GM18868 (cell line): ENCODE measurements around the gene TNFRSF21.
"Not testable (repeated sequence)": the region's sequence is repeated elsewhere in the genome, so short reads cannot be mapped to it uniquely, and the experiment has no call there.

Source experiments
- ATAC-seq: cut with Tn5 transposase; IDR thresholded peaks from one replicate; pipeline ENCODE4 v1.9.1; 2021; ENCODE audit warnings: mild to moderate bottlenecking, moderate library complexity; ENCODE audit not compliant: unreplicated experiment

TNFRSF21 gene, protein sequence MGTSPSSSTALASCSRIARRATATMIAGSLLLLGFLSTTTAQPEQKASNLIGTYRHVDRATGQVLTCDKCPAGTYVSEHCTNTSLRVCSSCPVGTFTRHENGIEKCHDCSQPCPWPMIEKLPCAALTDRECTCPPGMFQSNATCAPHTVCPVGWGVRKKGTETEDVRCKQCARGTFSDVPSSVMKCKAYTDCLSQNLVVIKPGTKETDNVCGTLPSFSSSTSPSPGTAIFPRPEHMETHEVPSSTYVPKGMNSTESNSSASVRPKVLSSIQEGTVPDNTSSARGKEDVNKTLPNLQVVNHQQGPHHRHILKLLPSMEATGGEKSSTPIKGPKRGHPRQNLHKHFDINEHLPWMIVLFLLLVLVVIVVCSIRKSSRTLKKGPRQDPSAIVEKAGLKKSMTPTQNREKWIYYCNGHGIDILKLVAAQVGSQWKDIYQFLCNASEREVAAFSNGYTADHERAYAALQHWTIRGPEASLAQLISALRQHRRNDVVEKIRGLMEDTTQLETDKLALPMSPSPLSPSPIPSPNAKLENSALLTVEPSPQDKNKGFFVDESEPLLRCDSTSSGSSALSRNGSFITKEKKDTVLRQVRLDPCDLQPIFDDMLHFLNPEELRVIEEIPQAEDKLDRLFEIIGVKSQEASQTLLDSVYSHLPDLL

DNA sequence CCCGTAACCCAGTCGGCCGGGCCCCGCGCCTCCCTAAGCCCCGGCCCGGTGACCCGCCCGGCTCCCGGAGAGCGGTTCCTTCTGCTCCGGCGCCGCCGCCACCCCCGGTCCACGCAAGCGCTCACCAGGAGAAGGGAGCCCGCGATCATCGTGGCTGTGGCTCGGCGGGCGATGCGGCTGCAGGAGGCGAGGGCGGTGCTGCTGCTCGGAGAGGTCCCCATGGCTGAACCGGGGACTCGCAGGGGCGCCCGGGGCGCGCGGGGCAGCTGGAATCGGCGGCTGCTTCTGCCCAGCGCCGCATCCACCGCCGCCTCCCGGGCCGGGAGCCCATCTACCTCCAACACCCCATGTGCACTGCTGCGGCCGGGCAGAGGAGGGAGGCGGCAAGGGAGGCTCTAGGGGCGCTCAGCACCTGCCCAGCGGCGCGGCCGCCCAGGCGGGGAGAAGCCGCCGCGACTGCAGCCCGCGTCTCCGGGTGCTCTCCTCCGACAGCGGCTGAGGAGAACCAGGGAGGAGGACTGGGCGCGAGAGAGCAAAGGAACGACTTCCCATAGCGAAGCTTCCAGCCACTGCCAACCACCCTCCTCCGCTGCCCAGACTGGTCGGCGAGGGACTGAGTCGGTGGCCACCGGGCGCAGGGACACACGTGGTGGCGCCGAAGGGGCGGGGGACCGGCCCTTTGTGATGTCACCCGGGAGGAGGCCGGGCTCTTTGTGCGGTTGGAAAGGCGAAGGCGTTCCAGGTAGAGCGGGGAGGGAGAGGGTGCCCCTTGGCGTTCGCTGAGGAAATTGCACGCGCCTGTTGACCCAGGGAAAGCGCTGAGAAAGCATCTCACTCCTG is at the start of gene TNFRSF21:
Gene TNFRSF21, minus strand, starts transcription at position 615 of the 840 bp plus-strand sequence. Its CDS starts 394 bp downstream, at position 221.
- ATAC-seq: peak; percentile 99

DNA sequence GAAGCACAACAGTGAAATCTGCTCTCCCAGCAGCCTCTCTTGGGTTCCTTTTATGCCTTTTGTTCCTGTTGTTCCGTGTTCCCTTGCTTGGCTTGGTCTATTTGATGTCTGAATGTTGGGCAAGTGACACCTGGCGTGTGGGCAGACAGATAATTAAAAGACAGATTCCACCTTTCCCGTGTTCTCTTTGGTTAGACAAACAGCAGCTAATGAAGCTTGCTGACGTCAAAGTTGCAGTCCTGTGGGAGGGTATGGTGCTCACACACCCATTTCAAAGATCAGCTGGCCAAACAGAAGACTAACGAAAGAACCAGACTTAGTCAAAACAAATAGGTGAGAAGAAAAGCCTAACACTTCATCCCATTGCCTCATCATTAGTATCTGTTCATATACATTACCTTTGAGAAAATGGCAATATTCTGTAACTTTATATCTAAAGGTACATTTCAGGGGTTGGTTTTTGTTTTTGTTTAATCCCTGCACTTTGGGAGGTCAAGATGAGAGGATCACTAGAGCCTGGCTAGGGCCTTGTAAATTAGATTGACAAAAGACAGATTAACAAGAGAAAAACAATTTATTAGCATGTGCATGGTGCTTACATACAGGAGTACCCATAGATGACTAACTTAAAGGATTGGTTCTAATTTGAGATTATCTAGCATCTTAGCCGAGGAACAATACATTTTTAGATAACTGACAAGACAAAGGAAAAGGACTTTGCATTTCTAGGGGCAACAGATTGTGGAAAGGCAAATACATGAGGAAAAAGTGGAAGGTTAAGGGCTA is 48.9 kb upstream of the TNFRSF21 start:
- peak; percentile 61 for ATAC-seq

DNA sequence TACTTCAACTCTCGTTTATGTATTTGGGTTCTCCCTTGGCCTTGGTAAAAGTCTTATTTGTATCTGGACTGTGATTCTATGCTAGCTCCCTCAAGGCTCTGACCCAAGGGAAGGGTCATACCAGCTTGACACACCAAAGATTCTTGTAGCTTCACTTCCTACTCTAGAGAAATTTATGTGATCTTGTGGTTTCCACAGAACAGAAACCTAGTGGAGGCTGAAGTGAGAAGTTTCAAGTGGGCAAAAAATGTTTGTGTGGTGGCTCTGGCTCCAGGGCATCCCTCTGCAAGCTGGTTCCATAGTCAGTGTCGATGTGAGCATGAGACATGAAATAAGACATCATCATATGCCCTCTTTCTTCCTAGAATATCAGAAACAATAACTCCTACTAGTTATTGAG is 48.1 kb upstream of the TNFRSF21 start:
- peak; percentile 64 for ATAC-seq

DNA sequence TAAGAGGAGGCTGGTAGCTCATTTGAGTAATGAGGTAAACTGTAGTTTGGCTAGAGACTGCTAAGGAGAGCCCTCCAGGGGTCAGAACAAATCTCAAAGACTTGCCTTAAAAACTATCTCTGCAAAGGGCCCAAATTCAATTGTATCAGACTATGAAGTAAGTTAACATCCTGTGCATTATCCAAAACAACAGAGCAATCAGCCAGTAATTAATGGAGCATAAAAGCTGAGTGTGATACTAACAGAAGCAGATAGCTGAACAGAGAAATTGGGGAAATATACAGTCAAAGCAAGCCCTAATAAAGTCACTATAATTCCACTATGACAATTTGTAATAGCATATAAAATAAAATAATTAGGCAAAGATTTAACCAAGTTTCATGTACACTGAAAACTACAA is 45.8 kb upstream of the TNFRSF21 start:
- ATAC-seq: no peak

DNA sequence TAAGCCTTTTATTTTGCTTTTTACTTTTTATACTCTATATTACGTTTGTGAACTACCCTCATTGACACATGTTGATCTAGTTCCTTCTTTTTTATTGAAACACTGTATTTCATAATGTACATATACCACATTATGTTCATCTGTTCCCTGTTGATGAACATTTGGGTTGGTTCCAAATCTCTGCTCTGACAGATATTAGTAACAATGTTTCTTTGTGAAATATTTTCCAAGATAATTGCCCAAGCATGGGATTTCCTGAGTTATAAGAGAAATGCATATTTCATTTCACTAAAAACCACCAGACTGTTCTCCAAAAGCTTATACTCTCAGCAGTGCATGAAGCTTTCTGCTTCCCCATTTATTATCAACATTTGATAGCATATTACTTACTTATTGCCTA is 44.2 kb upstream of the TNFRSF21 start:
- no peak for ATAC-seq

DNA sequence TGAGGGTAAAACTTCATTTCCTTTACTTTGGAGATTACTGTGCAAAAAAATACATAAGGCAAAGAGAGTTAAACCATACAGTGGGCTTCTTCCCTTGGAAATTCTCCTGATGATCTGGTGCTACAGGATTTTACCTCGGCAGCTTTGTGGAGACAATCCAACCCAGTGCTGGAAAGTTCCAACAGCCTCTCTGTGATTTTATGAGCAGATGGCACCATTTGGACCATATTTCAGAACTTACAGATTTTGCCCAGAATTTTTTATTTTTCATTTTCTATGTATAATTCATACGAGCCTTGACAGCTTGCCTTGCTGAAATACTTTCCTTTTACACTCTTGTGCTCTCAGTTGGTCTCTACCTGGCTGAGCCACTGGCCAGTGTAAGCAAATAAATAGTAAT is 43.3 kb upstream of the TNFRSF21 start:
- ATAC-seq: no peak

DNA sequence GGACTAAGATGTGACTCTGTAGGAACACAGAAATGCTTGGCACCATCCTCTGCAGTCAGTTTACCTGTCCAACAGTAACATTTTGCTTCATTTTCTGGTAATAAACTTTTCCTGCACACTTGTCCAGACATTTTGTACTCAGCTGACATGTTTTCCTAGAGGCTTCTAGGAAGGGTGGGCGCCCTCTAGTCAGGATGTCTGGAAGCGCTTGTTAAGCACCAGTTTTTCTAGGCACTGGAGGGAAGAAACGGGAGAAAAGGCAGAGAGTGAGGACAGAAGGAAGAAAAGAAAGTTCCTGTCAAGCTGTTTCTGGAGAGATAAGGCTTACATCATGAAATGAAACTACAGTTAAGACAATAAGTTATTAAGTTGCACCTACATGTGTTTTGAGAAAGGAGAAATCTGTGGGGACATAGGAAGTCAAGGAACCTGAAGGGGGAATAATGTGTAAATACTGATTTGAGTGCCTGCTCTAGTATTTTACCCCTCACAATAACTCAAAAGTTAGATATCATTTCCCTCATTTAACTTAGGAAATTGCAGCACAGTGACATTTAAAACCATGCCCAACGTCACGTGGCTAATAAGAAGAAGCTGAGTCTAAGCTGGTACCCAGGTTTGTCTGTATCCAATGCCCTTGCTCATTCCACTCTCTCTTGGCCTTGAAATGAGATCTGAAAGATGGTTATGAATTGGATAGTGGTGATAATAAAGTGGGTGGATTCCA is 42.7 kb upstream of the TNFRSF21 start:
- no peak for ATAC-seq

DNA sequence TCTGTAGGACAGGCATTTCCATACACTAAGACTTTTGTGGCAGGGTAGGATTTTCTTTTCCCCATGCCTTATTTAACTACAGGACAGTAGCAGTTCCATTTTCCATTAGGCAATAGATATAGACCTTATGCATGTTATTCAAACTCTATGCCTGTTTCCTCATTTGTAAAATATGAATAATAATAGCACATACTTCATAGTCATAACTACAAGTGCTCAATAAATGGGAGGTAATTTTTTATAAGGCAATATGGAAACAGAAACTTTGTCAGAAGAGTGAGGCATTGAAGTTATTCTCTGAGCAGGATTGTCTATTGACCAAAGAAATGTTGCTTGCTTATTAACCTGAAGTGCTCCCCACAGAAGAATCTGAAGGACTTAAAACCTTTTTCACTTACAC is 41.9 kb upstream of the TNFRSF21 start:
- ATAC-seq: no peak

DNA sequence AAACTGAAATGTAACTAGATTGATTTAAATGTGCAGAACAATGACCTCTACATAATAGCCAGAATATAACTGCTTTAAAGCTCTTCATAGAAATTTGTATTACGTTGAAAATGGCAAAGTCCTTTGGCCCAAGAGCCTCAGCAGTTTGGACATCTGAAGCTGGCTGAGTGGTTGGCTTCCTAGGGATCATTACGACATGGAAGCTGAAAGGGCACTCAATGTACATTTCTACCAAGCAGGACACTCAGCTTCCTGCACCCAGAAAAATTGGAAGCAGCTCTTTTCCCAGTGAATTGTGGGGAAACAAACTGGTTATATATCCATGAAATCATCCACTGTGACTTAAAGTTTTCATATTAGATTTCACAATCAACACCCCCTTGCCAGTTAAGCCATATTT is 40.2 kb upstream of the TNFRSF21 start:
- no peak for ATAC-seq

DNA sequence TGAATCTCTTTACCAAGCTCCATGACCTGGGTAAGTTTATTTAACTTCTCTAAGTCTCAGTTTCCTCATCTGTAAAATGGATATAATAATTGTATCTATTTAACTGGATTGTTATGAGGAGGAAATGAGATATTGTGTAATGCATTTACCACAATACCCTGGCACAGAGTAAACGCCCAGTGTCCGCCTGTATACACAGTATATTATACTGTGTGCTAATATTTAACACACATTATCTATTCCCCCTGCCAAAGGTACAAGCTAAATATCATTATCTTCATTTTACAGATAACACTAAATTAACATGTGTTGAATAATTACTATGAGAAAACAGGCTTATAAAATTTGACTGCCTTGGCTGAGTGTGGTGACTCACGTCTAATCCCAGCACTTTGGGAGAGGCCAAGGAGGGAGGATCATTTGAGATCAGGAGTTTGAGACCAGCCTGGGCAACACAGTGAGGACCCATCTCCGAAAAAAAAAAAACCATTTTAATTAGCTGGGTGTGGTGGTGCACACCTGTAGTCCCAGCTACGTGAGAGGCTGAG is 38.7 kb upstream of the TNFRSF21 start:
- no peak for ATAC-seq

DNA sequence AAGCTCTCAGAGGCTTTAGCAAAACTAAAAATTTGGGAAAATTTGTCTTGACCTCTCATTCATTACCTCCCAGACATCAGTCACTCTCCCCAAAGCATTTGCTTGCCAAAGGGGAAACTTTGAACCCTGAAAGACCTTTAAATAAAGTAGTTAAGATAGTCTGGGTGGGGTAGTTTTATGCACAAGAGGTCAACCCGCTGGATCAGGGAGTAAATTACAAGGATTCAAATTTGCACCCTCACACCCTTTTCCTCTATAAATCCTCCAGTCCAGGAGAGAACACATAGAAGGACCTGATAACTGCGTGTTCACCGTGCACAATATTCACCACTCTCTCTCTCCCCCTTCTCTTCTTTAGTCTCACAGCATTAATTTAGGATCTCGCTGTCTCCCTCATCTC is 36.1 kb upstream of the TNFRSF21 start:
- no peak for ATAC-seq

DNA sequence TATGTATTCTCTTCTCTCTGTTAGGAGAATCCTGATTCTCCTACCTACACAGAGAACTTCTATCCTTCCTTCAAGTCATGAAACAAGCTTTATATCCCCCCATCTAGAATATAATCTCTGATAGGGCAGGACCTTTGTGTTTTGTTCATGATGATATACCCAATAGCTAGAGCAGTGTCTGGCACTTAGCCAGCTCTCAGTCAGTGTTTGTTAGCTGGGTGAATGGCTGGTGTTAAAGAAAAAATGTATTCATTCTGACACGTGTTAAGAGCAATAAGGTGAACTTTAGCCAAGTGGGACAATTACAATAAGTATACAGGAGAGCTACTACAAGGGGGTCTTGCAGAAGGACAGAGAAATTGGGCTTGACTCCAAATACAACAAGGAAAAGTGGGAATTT is 34.3 kb upstream of the TNFRSF21 start:
- ATAC-seq: no peak

DNA sequence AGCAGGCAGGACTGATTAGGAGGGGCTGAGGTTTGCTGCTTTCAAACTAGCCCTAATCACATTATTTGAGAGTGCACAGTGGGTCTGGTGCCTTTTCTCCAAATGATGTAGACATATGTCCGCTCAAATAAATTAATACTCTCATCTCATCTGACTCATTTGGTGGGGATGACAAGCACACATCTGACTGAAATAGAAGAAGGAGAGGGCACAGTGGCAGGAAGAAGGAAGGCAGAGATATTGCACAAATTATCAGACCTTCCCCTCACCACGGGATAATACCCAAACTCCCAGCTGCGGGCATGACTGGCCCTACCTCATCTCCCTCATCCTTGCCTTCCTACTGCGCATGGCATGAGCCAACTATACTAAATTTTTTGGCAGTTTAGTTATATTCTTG is 33.9 kb upstream of the TNFRSF21 start:
- ATAC-seq: no peak

DNA sequence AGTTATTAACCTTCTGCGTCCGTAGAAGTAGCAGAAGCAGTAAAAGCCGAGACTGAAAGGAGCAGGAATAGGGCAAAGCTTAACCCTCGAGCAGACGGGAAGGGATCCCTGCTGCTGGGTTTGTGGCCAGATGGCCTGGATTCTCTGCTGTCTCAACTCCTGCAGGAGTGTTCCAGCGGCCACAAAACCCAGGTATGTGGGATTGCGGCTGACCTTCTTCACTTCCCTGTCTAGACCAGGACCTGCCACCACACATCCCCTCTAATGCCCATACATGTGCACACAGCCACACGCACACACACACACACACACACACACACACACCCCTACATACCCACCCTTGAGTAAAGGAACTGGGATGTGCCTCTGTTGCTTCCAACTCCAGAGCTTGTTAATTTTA is 33.1 kb upstream of the TNFRSF21 start:
- ATAC-seq: no peak

DNA sequence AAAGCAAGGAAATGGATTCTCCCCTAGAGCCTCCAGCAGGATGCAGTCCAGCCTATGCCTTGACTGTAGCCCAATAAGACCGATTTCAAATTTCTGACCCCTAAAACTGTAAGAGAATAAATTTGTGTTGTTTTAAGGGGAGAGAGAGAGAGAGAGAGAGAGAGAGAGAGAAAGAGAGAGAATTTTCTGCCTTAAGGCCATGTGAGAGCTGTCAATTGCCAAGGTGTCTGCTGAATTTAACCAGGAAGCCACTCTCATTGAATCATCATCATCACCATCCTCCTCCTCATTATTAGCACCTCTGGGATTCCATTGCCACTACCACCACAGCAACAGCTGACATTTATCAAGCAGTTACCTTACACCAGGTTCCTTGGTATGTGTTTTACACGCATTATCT is 27.8 kb upstream of the TNFRSF21 start:
- no peak for ATAC-seq

DNA sequence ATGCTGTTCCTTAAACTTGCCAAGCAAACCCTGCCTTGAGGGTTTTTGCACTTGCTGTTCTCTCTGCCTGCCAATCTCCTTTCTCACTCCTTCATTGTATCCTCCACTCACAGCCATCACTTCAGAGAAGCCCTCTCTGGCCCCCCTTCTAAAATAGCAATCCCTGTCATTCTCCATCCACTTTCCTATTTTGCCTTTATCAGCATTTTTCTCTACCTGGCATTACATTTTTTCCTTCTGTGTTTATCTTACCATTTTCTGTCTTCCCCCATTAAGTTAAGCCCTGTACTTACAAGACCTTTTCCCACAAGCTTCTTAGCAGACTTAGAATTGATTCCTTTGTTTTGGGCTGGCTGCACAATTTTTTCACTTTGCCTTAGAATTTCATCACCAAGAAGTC is 26.6 kb upstream of the TNFRSF21 start:
- ATAC-seq: no peak

DNA sequence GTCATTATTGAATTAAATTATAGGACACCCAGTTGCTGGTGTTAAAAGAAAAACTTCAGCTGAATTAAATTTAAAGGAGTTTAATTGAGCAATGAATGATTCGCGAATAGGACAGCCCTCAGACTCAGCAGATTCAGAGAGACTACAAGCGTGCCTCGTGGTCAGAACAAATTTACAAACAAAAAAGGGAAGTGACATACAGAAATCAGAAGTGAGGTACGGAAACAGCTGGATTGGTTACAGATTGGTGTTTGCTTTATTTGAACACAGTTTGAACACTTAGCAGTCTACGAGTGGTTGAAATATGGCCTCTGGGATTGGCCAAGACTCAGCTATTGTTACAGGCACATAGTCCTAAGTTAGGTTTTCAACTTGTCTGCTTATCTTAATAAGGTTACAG is 25.8 kb upstream of the TNFRSF21 start:
- peak; percentile 95 for ATAC-seq

DNA sequence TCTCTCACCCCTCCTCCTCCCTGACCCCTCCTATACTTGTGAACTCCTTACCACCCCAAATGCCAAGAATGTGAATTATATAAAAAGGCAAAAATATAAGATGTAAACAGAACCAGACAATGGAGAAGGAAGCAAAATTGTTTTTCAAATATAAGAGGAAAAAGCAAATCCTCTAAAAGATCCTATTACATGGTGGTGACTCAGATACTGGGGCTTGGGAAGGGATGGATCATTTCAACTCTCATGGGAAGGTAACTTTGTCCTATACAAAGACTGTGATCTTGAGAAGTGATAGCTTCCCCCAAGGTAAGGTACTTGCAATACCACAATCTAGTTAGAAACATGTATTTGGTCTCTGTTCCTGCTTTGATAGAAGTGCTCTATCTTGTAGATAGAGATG is 24.6 kb upstream of the TNFRSF21 start:
- ATAC-seq: no peak

DNA sequence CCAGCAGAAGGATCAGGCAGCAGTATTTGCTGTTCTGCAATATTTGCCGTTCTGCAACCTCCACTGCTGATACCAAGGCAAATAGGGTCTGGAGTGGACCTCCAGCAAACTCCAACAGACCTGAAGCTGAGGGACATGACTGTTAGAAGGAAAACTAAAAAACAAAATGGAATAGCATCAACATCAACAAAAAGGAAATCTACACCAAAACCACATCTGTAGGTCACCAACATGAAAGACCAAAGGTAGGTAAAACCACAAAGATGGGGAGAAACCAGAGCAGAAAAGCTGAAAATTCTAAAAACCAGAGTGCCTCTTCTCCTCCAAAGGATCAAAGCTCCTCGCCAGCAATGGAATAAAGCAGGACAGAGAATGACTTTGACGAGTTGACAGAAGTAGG is 18.9 kb upstream of the TNFRSF21 start:
- not testable (repeated sequence) for ATAC-seq

DNA sequence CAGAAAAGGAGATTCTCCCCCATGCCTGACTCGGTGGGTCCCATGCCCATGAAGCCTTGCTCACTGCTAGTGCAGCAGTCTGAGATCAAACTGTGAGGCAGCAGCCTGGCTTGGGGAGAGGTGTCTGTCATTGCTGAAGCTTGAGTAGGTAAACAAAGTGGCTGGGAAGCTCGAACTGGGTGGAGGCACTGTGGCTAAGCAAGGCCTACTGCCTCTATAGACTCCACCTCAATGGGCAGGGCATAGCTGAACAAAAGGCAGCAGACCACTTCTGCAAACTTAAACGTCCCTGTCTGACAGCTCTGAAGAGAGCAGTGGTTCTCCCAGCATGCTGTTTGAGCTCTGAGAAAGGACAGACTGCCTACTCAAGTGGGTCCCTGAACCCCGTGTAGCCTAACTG is 18.4 kb upstream of the TNFRSF21 start:
- ATAC-seq: not testable (repeated sequence)
